PFSK-1 (cell line): Measurements from ENCODE around the gene NPHP4.

ENCODE experiments used
- FOXP2 ChIP-seq: optimal IDR thresholded peaks from 2 replicates; pipeline ENCODE3; 2011; ENCODE audit warnings: borderline replicate concordance, control low read depth, inconsistent platforms; ENCODE audit not compliant: insufficient read depth; ENCODE audit errors: extremely low read length, extremely low read depth
- POLR2AphosphoS5 ChIP-seq: IDR thresholded peaks from 2 replicates; pipeline ENCODE4 v1.6.1; 2012; ENCODE audit warnings: low read depth, mild to moderate bottlenecking, control low read depth, low read length, moderate library complexity
- REST ChIP-seq, 2 experiments: IDR thresholded peaks; 2 replicates each; pipeline versions ENCODE4 v1.6.1 to v1.8.0; 2011 to 2012; ENCODE audit warnings: low read depth in 2 of 2, low read length in 2 of 2, control low read depth in 1 of 2, inconsistent platforms in 1 of 2, mild to moderate bottlenecking in 1 of 2, moderate library complexity in 1 of 2; ENCODE audit not compliant: insufficient read depth in 1 of 2
- SIN3A ChIP-seq: IDR thresholded peaks from 2 replicates; pipeline ENCODE4 v1.6.1; 2012; ENCODE audit warnings: mild to moderate bottlenecking, low read length, moderate library complexity, borderline replicate concordance; ENCODE audit not compliant: insufficient read depth
- TAF1 ChIP-seq: IDR thresholded peaks from 2 replicates; pipeline ENCODE4 v1.6.1; 2012; ENCODE audit warnings: low read length, control low read depth, borderline replicate concordance; ENCODE audit not compliant: insufficient read depth

NPHP4 gene

DNA sequence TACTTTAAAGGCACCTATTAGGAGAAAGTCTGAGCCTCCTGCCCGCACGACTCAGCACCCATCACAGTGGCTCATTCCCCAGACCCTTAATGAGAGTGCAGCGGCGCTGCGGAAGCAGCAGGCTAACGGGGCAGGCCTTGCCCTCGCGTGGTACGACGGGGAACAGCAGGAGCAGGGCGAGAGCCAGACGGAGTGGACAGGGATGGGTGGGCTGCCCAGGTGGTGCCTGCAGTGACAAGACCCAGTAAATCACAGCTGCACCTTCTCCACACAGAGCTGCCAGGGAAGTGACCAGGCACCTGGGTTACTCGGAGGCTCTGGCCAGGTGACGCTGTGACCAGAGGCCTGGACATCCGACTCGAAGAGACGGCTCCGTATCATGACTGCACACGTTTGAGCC, 131.9 kb downstream of the NPHP4 start:
- TF ChIP-seq POLR2AphosphoS5, result no peak
- no peak for TF ChIP-seq TAF1
- TF ChIP-seq SIN3A, result no peak
- TF ChIP-seq FOXP2, result no peak
- TF ChIP-seq REST (IDR thresholded peaks at IDR 0.05; ENCODE audit: insufficient read depth in 1 of 2, low read depth in 2 of 2, low read length in 2 of 2), result no peak

- no peak for TF ChIP-seq REST (IDR thresholded peaks at IDR 0.05; ENCODE audit: insufficient read depth in 1 of 2, low read depth in 2 of 2, low read length in 2 of 2)
- TF ChIP-seq POLR2AphosphoS5, result no peak
- no peak for TF ChIP-seq TAF1
- no peak for TF ChIP-seq FOXP2
- TF ChIP-seq SIN3A, result no peak
Measured at GRCh38 chr1:5859766-5860165, 132.5 kb downstream of the NPHP4 start.

DNA sequence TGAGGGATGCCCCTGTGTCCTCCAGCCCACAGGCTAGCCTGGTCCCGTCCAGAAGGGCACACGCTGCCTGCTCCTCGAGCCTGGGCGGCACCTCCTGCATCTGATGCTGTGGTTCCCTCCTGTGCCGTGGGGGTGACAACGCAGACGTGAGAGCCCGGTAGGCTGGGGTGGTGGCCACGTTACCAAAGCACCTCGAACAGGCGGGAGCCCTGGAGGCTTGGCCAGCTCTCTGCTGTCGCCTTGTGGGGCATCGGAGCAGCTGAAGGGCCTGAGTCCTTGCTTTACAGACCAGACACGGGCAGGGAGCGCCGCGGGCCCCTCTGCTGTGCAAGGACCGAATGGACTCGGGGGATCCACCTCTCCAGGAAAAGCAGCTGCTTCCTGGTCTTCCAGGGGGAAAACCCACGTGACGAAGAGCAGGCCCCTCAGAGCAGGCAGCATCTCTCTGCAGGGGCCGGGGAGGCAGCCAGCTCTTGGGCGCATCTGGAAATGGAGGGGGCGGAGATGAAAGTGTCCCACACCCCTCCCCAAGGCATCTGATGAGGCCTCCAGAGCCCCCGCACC, 133.3 kb downstream of the NPHP4 start:
- no peak for TF ChIP-seq SIN3A
- no peak for TF ChIP-seq POLR2AphosphoS5
- no peak for TF ChIP-seq FOXP2
- TF ChIP-seq TAF1, result no peak
- no peak for TF ChIP-seq REST (IDR thresholded peaks at IDR 0.05; ENCODE audit: insufficient read depth in 1 of 2, low read depth in 2 of 2, low read length in 2 of 2)

DNA sequence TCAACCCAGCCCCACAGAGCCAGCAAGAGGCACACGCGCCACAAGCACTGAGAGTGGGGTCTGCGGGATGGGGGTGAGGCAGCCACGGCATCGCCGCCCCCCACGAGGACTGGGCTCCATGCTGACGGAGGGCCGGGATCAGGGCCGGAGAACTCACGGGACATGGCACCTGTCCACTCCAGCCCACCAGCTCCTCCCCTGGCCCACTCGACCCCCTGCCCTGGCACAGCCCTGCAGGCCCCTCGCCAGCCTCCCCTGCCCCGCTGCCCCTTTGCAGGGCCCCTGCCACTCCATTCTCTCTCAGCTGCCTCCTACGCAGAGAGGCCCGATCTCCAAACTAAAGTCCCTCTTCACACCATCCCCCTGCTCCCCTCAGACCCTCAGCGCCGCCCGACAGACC, 134.0 kb downstream of the NPHP4 start:
- TF ChIP-seq SIN3A (no peak), POLR2AphosphoS5 (no peak), FOXP2 (no peak), REST (IDR thresholded peaks at IDR 0.05; ENCODE audit: insufficient read depth in 1 of 2, low read depth in 2 of 2, low read length in 2 of 2) (no peak), TAF1 (no peak)

DNA sequence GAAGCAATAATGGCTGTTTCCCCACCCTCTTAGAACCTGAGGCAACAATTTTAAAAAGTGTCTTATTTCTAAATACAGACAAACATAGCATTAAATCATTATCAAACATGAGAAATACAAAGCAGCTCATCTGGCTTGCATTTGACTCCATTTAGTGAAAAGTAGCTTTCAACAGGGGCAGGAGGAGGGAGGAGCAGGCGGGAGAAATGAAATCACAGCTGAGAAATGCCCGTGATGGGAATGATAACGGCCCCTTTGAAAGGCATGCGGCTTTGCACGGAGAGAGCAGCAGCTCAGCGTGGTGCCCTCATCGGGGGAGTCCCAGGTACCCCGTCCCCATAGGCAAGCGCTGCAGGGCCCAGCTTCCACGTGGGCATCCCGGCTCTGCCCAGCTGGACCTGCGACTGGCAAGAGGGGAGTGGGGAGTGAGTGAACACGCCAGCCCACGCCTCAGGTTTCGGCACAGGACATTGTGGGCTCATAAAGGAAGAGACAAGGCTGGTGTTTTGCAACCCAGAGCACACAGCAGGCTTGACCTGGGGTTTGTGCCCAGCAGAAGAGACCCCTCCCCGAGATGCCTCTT, 134.6 kb downstream of the NPHP4 start:
- TF ChIP-seq REST (IDR thresholded peaks at IDR 0.05; ENCODE audit: insufficient read depth in 1 of 2, low read depth in 2 of 2, low read length in 2 of 2) (no peak), FOXP2 (no peak), SIN3A (no peak), TAF1 (no peak), POLR2AphosphoS5 (no peak)
